GM21423 (cell line): ENCODE results near the gene PPP4R1.
"Not testable (repeated sequence)": the region's sequence is repeated elsewhere in the genome, so short reads cannot be mapped to it uniquely, and the experiment has no call there.

ENCODE experiments used
- ATAC-seq: cut with Tn5 transposase; IDR thresholded peaks from one replicate; pipeline ENCODE4 v1.9.1; 2021; ENCODE audit warnings: mild to moderate bottlenecking, moderate library complexity; ENCODE audit not compliant: unreplicated experiment

The PPP4R1 gene, protein sequence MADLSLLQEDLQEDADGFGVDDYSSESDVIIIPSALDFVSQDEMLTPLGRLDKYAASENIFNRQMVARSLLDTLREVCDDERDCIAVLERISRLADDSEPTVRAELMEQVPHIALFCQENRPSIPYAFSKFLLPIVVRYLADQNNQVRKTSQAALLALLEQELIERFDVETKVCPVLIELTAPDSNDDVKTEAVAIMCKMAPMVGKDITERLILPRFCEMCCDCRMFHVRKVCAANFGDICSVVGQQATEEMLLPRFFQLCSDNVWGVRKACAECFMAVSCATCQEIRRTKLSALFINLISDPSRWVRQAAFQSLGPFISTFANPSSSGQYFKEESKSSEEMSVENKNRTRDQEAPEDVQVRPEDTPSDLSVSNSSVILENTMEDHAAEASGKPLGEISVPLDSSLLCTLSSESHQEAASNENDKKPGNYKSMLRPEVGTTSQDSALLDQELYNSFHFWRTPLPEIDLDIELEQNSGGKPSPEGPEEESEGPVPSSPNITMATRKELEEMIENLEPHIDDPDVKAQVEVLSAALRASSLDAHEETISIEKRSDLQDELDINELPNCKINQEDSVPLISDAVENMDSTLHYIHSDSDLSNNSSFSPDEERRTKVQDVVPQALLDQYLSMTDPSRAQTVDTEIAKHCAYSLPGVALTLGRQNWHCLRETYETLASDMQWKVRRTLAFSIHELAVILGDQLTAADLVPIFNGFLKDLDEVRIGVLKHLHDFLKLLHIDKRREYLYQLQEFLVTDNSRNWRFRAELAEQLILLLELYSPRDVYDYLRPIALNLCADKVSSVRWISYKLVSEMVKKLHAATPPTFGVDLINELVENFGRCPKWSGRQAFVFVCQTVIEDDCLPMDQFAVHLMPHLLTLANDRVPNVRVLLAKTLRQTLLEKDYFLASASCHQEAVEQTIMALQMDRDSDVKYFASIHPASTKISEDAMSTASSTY

DNA sequence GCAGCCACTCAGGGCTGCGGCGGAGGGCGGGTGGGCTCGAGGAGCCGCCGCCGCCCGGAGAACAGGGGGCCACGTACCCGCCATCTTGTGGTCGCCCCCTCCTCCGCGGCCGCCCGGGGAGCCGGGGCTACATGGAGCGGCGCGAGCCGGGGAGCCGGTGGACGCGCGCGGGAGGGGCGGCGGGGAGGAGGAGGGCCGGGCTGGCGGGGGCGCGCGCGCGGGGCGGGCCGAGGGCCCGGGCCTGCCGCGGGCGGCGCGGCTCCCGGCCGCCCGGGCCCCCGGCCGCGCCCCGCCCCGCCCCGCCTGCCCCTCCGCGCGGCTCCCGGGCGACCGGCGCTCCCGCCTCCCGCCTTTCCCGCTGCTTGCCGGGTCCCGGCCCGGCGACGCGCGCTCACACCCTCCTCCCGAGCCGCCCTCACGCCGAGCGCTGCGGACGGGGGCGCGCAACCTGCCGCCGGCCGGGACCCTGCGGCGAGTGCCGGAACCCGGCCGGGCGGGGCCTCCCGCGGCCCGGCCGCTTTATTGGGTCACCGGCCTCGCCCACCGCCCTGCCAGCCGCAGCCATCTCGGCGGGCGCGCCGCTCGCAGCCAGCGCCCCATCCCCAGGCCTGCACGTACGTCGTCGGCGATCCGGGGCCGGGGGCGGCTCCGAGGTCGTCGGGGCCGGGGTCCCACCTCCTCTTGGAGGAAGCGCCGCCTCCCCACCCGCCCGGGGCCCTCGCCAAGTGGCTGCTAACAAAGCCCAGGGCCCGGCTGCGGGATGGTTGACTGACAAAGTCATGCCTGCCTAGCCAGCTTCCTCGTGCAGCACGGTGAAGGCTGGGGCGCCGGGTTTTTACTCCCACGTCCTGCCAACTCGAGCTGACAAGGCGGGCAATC, at the start of gene PPP4R1:
TSS of gene PPP4R1 (minus strand) at position 159 of the 879 bp plus-strand sequence. CDS start at position 84, 75 bp downstream.
- peak; percentile 52 for ATAC-seq

DNA sequence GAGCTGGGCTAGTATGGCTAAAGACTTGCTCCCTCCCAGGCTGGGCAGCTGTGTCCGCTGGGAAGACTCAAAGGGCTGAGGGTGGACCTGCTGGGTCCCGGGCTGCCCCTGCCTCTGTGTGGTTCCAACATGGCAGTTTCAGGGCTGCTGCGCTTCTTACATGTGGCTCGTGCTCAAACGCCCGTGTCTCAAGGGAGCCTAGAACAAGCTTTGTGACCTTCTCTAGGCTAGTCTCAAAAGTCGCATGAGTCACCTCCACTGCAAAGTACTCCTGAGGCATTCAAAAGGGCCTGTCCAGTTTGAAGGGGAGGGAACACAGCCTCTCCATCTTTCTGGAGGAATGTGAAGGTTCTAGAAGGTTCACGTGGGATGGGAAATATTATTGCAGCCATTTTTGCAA, 49.0 kb upstream of the PPP4R1 start:
- ATAC-seq, result no peak

DNA sequence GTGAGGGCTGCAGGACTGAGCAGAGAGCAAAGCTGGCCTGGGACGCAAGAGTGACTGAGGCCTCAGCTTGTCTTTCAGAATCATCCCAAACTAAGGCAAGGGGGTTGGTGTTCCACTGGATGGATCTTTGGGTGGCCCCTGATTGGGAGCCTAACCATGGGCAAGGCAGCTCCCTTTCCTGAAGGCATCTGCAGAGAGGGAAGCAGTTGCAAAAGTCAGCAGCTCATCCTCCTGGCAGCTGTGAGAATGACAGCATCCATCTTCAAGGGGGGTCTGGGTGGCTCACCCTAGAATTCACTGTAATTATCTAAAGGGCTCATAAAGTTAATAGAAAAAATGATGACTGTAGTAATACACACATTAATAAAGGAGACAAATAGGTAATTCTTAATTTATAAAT, 47.2 kb upstream of the PPP4R1 start:
- no peak for ATAC-seq

DNA sequence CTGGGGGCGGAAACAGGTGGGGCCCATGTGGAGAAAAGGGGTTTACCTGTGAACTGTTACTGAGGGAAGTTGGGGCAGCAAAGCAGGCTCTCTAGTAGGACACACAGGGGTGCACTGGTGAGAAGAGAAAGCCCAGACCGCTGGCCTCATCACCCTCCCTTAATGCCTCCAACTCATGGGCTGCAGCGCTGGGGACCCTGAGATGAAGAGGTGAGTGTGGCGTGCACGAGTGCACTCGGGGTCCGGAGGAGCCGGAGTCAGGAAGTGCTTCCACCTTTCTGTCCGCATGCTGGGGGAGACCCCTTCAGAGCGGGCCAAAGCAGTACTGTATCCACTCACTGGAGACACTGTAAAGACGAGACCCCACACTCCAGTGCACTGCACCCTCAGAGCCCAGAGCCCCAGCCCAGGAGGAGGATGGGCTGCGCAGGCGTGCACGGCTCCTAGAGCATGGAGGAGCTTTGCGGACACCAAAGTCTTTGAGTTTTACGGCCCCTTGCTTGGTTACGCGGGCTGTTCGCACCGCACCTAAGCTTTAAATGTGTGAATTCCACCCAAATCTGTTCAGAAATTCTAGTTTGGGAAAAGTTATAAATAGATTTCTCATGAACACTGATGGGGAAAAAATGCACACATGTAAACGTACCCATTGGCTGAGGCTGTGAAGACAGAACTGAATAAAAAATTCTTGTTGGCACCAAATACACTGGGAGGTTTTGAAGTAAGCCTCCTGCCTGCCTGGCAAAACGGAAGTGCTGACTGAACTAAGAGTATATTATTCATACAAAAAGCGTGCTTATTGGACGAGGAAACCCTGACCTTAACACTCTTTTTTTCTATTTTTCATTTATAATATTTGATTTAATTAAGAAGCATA, 45.4 kb upstream of the PPP4R1 start:
- ATAC-seq, result no peak

DNA sequence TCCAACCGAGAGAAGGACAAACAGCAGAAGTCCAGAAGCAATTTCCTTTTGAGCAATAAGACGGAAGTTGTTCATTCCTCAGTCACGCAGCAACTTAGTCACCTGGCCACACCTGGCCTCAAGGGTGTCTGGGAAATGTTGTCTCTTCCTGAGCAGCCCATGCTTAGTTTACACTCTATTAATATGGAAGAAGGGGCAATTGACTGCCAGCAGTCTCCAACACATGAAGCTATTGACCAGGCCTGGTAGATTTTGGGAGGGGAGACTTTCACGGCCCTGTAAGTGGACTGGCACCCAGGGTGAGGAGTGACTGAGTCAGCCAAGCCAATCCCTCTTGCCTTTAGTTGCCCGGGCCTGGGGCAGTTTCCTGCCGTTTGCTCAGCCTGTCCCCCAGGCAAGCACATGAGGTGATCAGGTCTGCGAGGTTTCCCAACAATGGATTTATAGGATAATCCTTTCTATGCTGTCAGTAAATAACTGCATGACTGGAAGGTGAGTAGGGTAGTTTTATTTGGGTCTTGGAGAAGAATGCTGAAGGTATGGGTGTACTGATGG, 43.8 kb upstream of the PPP4R1 start:
- ATAC-seq, result no peak

DNA sequence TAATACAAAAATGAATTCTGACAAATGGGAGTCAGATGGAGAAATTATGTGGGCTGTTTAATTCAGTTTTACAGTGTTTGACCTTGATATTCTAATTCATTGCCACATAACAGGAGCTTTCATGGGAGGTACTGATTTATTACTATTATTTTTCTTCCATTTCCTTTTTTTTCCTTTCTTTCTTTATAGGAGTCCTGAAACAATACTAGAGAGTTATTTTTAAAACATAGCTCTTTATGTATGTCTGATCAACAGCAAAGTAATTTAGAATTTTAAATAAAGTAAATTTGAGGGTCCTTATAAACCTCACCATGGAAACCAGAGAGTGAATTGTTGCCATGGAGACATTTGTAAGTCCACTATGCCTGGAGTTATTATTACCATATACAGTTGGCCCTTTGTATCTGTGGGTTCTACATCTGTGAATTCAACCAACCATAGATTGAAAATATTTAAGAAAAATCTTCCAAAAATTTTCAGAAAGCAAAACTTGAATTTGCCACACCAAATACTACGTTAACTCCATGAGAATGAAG, 40.9 kb upstream of the PPP4R1 start:
- ATAC-seq, result no peak

DNA sequence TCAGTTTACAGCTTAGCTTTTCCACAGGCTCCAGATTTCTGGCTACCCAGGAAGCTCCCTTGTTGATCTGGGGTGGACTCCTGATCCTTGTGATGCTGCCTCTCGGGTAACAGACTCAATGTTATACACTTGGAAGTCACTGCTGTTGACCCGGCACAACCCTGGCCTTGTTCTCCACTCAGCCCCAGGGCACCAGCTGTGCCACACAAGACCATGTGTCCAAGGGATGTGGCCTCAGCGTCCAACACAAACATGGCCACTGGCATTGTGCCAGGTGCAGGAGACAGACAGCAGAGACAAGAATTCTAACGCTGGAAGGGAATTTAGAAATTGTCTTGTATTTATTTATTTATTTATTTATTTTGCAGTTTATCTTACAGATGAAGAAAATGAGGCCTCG, 39.0 kb upstream of the PPP4R1 start:
- no peak for ATAC-seq

DNA sequence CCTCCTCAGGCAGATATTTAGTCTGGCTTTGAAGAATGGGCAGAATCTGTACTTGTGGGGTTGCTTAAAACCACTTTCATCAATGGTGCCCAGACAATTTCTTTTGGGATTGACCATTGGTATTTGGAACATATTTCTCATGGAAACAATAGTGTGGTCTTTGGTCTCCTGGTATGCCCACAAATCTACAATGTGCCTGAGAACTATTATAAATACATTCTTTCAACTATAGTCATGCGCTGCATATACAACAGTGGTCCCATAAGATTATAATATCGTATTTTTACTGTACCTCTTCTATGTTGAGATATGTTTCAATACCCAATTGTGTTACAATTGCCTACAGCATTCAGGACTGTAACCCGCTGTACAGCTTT, 34.8 kb upstream of the PPP4R1 start:
- ATAC-seq, result no peak

DNA sequence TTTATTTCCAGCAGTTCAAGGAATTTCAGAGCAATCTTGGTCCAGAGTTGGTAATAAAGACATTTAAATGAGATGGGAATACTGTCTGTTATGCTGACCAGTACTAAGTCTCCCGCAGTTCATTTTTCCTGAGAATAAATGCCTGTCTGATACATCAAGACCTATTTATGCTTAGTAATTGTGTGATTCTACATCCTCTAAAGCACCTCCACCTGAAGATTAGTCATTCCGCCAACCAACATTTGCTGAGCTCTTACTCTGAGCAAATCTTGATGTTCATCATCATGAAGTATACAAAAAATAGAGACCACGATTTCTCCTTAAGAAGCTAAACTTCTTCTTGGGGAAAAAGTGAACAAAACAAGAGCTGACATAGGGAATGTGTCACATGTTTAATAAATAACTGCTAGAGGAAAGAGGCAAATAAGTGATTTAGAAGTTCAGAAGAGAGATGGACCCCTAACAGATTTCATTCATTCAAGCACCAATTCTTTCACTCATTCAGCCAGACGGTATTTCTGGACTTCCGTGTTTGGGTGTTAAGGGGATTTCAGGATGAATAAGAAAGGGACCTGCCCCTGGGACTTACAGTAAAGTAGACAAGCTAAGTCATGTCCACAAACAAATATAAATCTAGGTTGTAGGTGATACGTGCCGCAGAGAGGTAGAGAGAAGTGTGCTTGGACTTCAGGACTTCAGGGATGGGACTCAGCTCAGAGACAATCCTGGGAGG, 34.2 kb upstream of the PPP4R1 start:
- ATAC-seq, result no peak

DNA sequence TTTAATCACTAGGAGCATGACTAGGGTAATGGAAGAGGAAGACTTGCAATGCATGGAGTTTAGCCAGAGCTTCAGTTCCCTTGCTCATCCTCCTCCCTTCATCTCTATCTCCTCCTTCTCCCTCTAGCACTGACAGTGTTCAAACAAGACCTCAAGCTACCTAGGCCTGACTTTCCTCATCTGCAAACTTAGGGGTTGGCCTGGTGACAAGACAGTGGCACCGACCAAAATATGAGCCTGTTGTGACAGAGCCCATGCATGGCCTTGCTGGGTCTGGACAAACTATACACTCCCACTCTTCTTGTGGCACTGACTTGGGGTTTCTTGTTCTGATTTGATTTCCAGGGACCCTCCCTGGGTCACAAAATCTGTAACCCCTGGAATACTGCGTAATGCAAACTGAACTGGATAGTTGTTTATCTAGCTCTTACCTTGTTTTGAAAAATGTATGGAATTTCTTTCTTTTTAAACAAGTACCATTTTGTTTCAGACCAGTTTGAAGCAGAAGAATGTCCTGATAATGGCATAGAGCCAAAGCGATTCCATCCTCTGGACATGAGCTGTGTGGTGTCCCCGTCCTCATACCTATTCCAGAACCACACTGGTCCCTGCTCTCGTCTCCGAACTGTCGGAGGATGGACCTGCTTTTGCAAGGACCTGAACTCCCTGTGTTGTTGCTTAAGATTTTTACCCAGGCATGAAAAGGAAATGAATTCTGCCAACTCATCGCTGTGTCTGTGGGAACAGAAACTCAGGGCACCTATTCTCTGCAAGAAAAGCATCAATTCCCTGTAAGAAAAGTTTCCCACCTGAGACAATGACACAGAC, 33.4 kb upstream of the PPP4R1 start:
- no peak for ATAC-seq

DNA sequence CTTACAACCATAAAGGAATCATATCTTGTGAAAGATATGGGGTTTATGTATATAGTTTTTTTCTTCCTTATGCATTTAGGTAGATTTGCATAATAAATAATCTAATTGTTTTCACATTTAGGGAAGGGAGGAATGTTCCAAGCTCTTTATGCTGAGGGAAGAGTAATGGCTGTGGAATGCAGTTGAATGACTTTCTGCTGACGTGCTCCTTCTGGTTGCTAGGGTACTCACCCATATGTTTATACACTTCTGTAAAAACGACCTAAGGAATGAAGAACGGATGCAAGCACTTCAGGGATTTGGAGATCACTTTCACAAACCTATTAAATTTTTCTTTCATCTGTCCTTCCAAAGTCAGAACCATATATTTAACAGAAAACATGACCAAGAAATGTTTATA, 29.2 kb upstream of the PPP4R1 start:
- no peak for ATAC-seq

DNA sequence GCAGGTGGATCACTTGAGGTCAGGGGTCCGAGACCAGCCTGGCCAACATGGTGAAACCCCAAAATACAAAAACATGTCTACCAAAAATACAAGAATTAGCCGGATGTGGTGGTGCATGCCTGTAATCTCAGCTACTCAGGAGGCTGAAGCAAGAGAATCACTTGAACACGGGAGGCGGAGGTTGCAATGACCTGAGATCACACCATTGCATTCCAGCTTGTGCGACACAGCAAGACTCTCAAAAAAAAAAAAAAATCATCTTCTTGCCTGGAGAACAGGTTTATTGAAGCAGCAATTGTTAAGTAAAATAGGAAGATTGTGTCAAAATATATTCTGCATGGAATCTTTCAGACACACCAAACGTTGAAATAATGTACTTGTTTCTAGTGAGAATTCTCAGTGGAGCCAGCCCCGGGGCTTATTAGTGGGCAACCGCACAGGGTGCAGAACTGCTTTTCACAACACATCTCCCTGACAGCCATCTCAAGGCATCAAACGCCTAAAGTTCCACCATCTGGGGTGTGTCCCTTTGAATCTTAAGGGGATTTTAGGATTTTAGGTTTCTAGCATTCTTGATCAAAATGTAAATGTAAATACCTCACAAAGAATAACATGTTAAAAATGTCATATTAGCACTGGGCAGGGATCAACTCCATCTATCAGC, 28.6 kb upstream of the PPP4R1 start:
- no peak for ATAC-seq

DNA sequence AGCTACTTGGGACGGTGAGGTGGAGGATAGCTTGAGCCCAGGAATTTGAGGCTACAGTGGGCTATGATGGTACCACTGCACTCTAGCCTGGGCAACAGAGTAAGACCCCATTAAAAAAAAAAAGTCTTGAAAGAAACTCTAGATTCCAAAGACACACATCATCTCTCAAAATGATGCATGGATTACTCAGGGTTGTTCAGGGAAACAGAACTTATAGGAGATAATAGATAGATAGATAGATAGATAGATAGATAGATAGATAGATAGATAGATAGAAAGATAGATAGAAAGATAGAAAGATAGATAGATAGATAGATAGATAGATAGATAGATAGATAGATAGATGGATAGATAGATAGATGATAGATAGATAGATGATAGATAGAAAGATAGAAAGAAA, 26.7 kb upstream of the PPP4R1 start:
- not testable (repeated sequence) for ATAC-seq

DNA sequence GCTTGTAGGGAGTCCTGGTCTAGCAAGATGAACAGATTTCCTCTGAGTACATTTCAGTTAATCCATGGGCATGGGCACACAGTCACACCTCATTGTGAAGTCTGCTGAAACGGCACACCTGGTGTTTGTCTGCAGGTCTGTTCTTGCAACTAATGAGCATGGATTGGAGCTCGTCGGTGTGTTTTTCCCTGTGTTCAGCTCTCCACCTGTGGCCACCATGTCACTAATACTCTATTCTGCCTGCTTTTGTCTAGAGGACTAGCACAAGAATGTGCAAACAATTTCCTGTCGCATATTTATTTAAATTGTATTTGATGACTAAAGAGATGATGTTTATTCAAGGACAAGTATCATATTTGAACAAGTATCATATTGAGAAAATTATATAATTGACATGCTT, 24.5 kb upstream of the PPP4R1 start:
- no peak for ATAC-seq

DNA sequence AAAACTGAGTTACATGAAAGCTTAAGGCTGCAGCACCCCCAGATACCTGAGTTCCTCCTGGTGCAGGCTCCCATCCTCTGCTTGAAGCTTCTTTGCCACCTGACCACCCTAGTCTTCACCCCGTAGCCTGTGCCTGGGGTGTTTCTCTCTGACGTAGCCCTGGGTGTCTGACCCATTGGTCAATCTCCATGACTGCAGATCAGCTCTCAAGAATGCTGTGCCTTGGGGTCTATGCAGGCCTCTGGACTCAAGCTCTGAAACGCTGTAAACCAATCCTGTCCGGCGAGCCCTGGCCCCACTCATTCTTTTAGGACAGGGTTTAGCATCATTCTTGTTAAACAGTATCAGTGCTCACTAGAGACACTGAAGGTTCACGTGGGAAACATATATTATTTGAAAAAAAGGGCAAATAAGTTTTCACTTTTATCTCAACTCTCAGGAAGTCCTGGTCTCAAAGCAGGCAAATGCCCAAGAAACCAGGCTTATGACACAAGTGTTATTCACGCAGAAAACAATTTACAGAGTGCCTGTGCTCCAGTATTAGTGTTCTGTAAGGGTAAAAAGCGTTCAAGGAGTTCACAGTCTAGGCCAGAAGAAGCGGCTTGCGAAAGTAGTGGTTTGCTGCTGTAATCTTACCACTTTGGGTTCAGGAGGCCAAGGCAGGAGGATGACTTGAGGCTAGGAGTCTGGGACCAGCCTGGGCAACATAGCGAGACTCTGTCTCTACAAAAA, 22.8 kb upstream of the PPP4R1 start:
- no peak for ATAC-seq

DNA sequence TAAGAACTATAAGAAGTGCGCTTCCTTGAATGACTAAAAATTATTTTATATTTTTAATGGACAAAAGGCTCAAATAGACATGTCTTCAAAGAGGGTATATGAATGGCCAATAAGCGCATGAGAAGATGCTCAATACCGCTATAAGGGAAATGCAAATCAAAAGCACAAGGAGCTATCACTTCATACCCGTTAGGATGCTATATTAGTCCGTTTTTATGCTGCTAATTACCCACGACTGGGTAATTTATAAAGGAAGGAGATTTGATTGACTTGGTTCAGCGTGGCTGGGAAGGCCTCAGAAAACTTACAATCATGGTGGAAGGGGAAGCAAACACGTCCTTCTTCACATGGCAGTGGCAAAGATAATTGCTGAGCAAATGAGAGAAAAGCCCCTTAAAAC, 20.5 kb upstream of the PPP4R1 start:
- no peak for ATAC-seq
